Body of pancreas (tissue), 4 donors: Measurements from ENCODE around the gene GOLM1.

Experiments
- CTCF ChIP-seq, 7 experiments: fragments of 450-650 bp in 4 of 7; fragments of 200-600 bp in 3 of 7; sonication (generic) in 3 of 7; IDR thresholded peaks; one replicate each; pipeline ENCODE4 v1.5.1; 2016 to 2019; ENCODE audit warnings: antibody characterized with exemption in 7 of 7
- POLR2A ChIP-seq, 3 donors: fragments of 450-650 bp; IDR thresholded peaks; one replicate each; pipeline ENCODE4 v1.6.1; 2016; ENCODE audit warnings: antibody characterized with exemption in 3 of 3, mild to moderate bottlenecking in 2 of 3

- no peak for TF ChIP-seq CTCF (IDR thresholded peaks at IDR 0.05)
- TF ChIP-seq POLR2A (IDR thresholded peaks at IDR 0.05), result no peak
Observed at GRCh38 chr9:86079421-86079831, 19.9 kb downstream of the GOLM1 start.
